ENCODE results near the gene OTOP3. TPM values are rescaled to one million over a fixed set of nuclear protein-coding genes. Genes with fewer than 3 reads are reported as not detected.

Gene OTOP3
- total and polyA plus RNA-seq, 2 of the 4 experiments (the other 2 are of a cell fraction): not detected

- Histone ChIP-seq H2AFZ (replicated peaks; ENCODE audit: low read length, poor library complexity) (no peak overlapping the region), H3K23ac (ENCODE audit: low read depth, low read length) (no peak overlapping the region), H3K9me3 (ENCODE audit: control insufficient read depth, insufficient read depth, low read length) (no peaks in the 10 kb centered on the region), H3K4me2 (ENCODE audit: low read depth, low read length) (no peak overlapping the region), H3K27ac (ENCODE audit: insufficient read depth, low read length) (no peak overlapping the region), H3K4me1 (ENCODE audit: control insufficient read depth, insufficient read depth, low read length) (no peaks in the 10 kb centered on the region), H4K5ac (ENCODE audit: low read depth, low read length) (no peak overlapping the region), H3K36me3 (ENCODE audit: control insufficient read depth, insufficient read depth, low read length) (peaks cover 33% of the 10 kb centered on the region), H2AK5ac (ENCODE audit: low read depth, low read length) (no peak overlapping the region), H3K56ac (ENCODE audit: extremely low read depth, insufficient read depth, low read length) (no peak overlapping the region), H3K18ac (ENCODE audit: low read depth, low read length) (no peak overlapping the region), H3K4me3 (ENCODE audit: insufficient read depth, low read depth, low read length) (no peak overlapping the region), H2BK20ac (ENCODE audit: low read depth, low read length) (no peak overlapping the region), H4K91ac (ENCODE audit: insufficient read depth, low read depth, low read length) (no peak overlapping the region), H4K8ac (ENCODE audit: low read depth in 2 of 2, low read length in 2 of 2) (no peak overlapping the region), H2BK5ac (ENCODE audit: low read depth, low read length, poor library complexity, severe bottlenecking) (no peak overlapping the region), H3K9me1 (ENCODE audit: insufficient read depth, low read length) (no peaks in the 10 kb centered on the region), H2BK15ac (ENCODE audit: low read depth, low read length) (no peak overlapping the region), H3K4ac (ENCODE audit: low read depth, low read length) (no peak overlapping the region), H2BK120ac (ENCODE audit: low read depth, low read length) (no peak overlapping the region), H3K79me1 (ENCODE audit: low read depth in 1 of 2, low read length in 2 of 2) (peaks cover 9 to 40% of the 10 kb centered on the region in 2 experiments; a peak in 3 of 4 replicates), H2AK9ac (replicated peaks; ENCODE audit: low read depth, low read length, poor library complexity) (no peak overlapping the region), H4K20me1 (ENCODE audit: insufficient read depth, low read length) (peaks cover 7% of the 10 kb centered on the region; the same call in 1 of the 2 replicates), H3K14ac (replicated peaks; ENCODE audit: low read depth, low read length) (no peak overlapping the region), H3K9ac (ENCODE audit: low read depth, low read length) (no peak overlapping the region), H3K27me3 (ENCODE audit: control insufficient read depth, insufficient read depth, low read length) (no peaks in the 10 kb centered on the region)
- in situ Hi-C loops (cut with MboI; ENCODE audit: low sequenced_read_pairs): no loop called here
- BruUV-seq (replicated peaks): no TSS peak
- ATAC-seq (ENCODE audit: low read depth) (no peak), DNase-seq (no peak)
- WGBS, 2 experiments (ENCODE audit: extremely low coverage in 2 of 2, insufficient read length in 1 of 2): 100% methylated on average over 1 of the region's 4 CpGs; no CpG with 5 or more reads in 1 of the 2 experiments
- CTCF ChIA-PET: no interaction called here
- intact Hi-C loops (cut with micrococcal nuclease): no loop called here
- POLR2A ChIA-PET (ENCODE audit: unreplicated experiment): interaction anchor here (0.5 kb wide), 1 partner anchor 11 kb away, joined by 4 read pairs; no protein-coding TSS in a partner anchor
- dilution Hi-C loops (cut with HindIII; ENCODE audit: low sequenced_read_pairs, unreplicated experiment): no loop called here
- TF ChIP-seq SMC3 (IDR thresholded peaks at IDR 0.05; ENCODE audit: low read depth, low read length) (no peak), RAD21 (IDR thresholded peaks at IDR 0.05; ENCODE audit: low read length) (no peak), FOS (IDR thresholded peaks at IDR 0.05; ENCODE audit: low read depth, low read length) (no peak), CEBPB (IDR thresholded peaks at IDR 0.05; ENCODE audit: low read depth, low read length) (no peak), MXI1 (IDR thresholded peaks at IDR 0.05; ENCODE audit: borderline replicate concordance, low read depth, low read length) (no peak), BHLHE40 (IDR thresholded peaks at IDR 0.05; ENCODE audit: low read depth, low read length) (no peak), RCOR1 (IDR thresholded peaks at IDR 0.05; ENCODE audit: insufficient replicate concordance, low read length) (no peak), MAZ (IDR thresholded peaks at IDR 0.05; ENCODE audit: borderline replicate concordance, low read depth, low read length) (no peak), NFE2L2 (IDR thresholded peaks at IDR 0.05; ENCODE audit: low read depth, low read length) (no peak), CTCF (conservative IDR thresholded peaks at IDR 0.05; ENCODE audit: low read depth, low read length) (no peak), MAFK (IDR thresholded peaks at IDR 0.05; ENCODE audit: low read depth, low read length) (no peak), POLR2A (IDR thresholded peaks at IDR 0.05; ENCODE audit: low read depth, low read length) (no peak), ELK1 (IDR thresholded peaks at IDR 0.05; ENCODE audit: borderline replicate concordance, low read depth, low read length) (no peak), RFX5 (IDR thresholded peaks at IDR 0.05; ENCODE audit: low read depth, low read length) (no peak), CHD1 (IDR thresholded peaks at IDR 0.05; ENCODE audit: low read depth, low read length) (no peak)
- TF ChIP-seq, protein P1, sequence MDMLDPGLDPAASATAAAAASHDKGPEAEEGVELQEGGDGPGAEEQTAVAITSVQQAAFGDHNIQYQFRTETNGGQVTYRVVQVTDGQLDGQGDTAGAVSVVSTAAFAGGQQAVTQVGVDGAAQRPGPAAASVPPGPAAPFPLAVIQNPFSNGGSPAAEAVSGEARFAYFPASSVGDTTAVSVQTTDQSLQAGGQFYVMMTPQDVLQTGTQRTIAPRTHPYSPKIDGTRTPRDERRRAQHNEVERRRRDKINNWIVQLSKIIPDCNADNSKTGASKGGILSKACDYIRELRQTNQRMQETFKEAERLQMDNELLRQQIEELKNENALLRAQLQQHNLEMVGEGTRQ (IDR thresholded peaks at IDR 0.05; ENCODE audit: low read depth, low read length): no peak
Measured at GRCh38 chr17:74999523-74999922, 63.8 kb downstream of the OTOP3 start.
